ENCODE data around the gene NBL1. TPM values are rescaled to one million over a fixed set of nuclear protein-coding genes. Genes with fewer than 3 reads are reported as not detected.

NBL1 gene
- total and polyA plus RNA-seq, 4 donors = 0.72 to 4.4 (median 1.7) TPM

DNA sequence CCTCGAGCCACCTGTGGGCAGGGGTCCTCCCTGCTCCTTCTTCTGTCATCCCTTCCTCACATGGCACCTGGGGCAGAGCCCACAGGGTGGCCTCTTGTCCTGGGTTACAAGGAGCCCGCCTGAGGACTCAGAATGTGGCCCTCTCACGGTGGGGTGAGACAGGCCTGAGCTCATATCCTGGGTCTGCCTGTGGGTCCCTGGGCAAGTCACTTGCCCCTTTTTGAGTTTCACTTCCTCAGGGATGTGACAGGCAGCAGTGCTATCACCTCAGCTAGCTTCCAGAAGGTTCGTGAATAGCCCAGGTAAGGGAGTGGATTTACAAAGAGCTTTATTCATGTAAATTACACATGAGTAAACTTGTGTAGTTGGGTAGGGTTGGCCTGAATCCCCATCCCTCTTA lies 54.1 kb downstream of the NBL1 start:
- H3K36me3 ChIP-seq (ENCODE audit: control insufficient read depth in 4 of 4, insufficient read depth in 3 of 4, low read depth in 1 of 4, low read length in 3 of 4) = peaks cover 2 to 30% (median 11%) of the 10 kb centered on the region in 4 donors
- 98% methylated on average over 4 of the region's 4 CpGs for WGBS
- H3K9ac ChIP-seq (ENCODE audit: low read depth in 1 of 2, low read length in 2 of 2) = no peak overlapping the region
- no peaks in the 10 kb centered on the region for H3K9me3 ChIP-seq (ENCODE audit: control insufficient read depth in 4 of 4, low read length in 3 of 4)
- no peak overlapping the region for H3K4me3 ChIP-seq (ENCODE audit: low read depth in 1 of 3, low read length in 3 of 3)
- no peak for DNase-seq (ENCODE audit: low spot score)
- TF ChIP-seq YY1 (IDR thresholded peaks at IDR 0.05) (no peak), RXRA (IDR thresholded peaks at IDR 0.05) (no peak), EGR1 (IDR thresholded peaks at IDR 0.05; ENCODE audit: low read depth in 2 of 2) (no peak), FOXA2 (IDR thresholded peaks at IDR 0.05) (no peak)
- TF ChIP-seq, protein P1, sequence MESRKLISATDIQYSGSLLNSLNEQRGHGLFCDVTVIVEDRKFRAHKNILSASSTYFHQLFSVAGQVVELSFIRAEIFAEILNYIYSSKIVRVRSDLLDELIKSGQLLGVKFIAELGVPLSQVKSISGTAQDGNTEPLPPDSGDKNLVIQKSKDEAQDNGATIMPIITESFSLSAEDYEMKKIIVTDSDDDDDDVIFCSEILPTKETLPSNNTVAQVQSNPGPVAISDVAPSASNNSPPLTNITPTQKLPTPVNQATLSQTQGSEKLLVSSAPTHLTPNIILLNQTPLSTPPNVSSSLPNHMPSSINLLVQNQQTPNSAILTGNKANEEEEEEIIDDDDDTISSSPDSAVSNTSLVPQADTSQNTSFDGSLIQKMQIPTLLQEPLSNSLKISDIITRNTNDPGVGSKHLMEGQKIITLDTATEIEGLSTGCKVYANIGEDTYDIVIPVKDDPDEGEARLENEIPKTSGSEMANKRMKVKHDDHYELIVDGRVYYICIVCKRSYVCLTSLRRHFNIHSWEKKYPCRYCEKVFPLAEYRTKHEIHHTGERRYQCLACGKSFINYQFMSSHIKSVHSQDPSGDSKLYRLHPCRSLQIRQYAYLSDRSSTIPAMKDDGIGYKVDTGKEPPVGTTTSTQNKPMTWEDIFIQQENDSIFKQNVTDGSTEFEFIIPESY (IDR thresholded peaks at IDR 0.05) = no peak
- H3K27ac ChIP-seq (ENCODE audit: low read depth in 1 of 2, low read length in 2 of 2) = no peak overlapping the region
- no peaks in the 10 kb centered on the region for H3K4me1 ChIP-seq (ENCODE audit: control insufficient read depth in 4 of 4, insufficient read depth in 4 of 4, low read length in 3 of 4)
- H3K27me3 ChIP-seq (ENCODE audit: control insufficient read depth in 4 of 4, insufficient read depth in 4 of 4, low read length in 3 of 4) = no peaks in the 10 kb centered on the region

DNA sequence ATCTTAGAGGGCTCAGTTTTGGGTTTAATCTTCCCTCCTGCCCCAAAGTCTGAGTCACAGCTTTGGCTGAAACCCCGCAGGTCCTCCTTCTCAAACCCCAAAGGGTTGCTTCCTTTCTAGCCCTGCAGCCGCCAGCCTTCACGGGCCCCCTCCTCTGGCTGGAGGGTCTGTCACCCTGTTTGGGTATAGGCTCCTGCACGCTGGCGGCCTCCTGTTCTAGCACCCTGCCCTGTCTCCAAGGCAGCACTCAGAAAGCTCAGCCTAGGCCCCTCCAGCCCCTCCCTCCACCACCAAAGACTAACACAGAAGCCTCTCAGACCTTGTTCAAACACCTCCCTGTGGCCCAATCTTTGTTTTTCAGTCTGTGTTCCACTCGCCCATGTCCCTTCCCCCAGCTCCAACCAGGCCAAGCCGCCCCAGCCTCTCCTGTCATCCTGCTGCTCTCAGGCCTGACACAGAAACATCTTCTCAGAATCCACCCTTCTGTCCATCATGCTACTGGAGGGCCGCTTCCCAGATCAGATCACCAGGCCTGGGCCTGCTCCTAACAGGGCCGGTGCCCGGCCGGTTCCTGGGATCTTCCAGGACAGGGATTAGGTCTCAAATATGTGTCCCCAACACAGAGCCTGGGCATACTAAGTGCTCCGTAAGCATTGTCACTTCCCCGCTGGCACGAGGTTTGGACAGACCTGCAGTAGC lies 56.1 kb downstream of the NBL1 start:
- peaks cover 2 to 13% (median 7%) of the 10 kb centered on the region in 4 donors for H3K36me3 ChIP-seq (ENCODE audit: control insufficient read depth in 4 of 4, insufficient read depth in 3 of 4, low read depth in 1 of 4, low read length in 3 of 4)
- no peaks in the 10 kb centered on the region for H3K9me3 ChIP-seq (ENCODE audit: control insufficient read depth in 4 of 4, low read length in 3 of 4)
- no peak overlapping the region for H3K9ac ChIP-seq (ENCODE audit: low read depth in 1 of 2, low read length in 2 of 2)
- H3K4me3 ChIP-seq (ENCODE audit: low read depth in 1 of 3, low read length in 3 of 3) = no peak overlapping the region
- no peak for TF ChIP-seq JUND (IDR thresholded peaks at IDR 0.05)
- TF ChIP-seq EGR1 (IDR thresholded peaks at IDR 0.05; ENCODE audit: low read depth in 2 of 2) = no peak
- TF ChIP-seq GABPA (IDR thresholded peaks at IDR 0.05 in 1 of 2, conservative IDR thresholded peaks at IDR 0.05 in 1 of 2) = no peak
- TF ChIP-seq FOXA1 (IDR thresholded peaks at IDR 0.05) = no peak
- no peak for TF ChIP-seq HNF4G (IDR thresholded peaks at IDR 0.05)
- TF ChIP-seq, protein P2, sequence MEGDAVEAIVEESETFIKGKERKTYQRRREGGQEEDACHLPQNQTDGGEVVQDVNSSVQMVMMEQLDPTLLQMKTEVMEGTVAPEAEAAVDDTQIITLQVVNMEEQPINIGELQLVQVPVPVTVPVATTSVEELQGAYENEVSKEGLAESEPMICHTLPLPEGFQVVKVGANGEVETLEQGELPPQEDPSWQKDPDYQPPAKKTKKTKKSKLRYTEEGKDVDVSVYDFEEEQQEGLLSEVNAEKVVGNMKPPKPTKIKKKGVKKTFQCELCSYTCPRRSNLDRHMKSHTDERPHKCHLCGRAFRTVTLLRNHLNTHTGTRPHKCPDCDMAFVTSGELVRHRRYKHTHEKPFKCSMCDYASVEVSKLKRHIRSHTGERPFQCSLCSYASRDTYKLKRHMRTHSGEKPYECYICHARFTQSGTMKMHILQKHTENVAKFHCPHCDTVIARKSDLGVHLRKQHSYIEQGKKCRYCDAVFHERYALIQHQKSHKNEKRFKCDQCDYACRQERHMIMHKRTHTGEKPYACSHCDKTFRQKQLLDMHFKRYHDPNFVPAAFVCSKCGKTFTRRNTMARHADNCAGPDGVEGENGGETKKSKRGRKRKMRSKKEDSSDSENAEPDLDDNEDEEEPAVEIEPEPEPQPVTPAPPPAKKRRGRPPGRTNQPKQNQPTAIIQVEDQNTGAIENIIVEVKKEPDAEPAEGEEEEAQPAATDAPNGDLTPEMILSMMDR (IDR thresholded peaks at IDR 0.05; ENCODE audit: low read depth, low read length, missing input control) = no peak
- TF ChIP-seq SP1 (IDR thresholded peaks at IDR 0.05) = no peak
- TF ChIP-seq, protein P1 (IDR thresholded peaks at IDR 0.05) = no peak
- no peak for TF ChIP-seq HNF4A (conservative IDR thresholded peaks at IDR 0.05)
- TF ChIP-seq, protein P3, sequence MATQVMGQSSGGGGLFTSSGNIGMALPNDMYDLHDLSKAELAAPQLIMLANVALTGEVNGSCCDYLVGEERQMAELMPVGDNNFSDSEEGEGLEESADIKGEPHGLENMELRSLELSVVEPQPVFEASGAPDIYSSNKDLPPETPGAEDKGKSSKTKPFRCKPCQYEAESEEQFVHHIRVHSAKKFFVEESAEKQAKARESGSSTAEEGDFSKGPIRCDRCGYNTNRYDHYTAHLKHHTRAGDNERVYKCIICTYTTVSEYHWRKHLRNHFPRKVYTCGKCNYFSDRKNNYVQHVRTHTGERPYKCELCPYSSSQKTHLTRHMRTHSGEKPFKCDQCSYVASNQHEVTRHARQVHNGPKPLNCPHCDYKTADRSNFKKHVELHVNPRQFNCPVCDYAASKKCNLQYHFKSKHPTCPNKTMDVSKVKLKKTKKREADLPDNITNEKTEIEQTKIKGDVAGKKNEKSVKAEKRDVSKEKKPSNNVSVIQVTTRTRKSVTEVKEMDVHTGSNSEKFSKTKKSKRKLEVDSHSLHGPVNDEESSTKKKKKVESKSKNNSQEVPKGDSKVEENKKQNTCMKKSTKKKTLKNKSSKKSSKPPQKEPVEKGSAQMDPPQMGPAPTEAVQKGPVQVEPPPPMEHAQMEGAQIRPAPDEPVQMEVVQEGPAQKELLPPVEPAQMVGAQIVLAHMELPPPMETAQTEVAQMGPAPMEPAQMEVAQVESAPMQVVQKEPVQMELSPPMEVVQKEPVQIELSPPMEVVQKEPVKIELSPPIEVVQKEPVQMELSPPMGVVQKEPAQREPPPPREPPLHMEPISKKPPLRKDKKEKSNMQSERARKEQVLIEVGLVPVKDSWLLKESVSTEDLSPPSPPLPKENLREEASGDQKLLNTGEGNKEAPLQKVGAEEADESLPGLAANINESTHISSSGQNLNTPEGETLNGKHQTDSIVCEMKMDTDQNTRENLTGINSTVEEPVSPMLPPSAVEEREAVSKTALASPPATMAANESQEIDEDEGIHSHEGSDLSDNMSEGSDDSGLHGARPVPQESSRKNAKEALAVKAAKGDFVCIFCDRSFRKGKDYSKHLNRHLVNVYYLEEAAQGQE (IDR thresholded peaks at IDR 0.05) = no peak
- TF ChIP-seq, protein P4, sequence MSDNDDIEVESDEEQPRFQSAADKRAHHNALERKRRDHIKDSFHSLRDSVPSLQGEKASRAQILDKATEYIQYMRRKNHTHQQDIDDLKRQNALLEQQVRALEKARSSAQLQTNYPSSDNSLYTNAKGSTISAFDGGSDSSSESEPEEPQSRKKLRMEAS (IDR thresholded peaks at IDR 0.05) = no peak
- TF ChIP-seq, protein P5, sequence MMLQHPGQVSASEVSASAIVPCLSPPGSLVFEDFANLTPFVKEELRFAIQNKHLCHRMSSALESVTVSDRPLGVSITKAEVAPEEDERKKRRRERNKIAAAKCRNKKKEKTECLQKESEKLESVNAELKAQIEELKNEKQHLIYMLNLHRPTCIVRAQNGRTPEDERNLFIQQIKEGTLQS (IDR thresholded peaks at IDR 0.05) = no peak
- no peak for TF ChIP-seq TAF1 (conservative IDR thresholded peaks at IDR 0.05)
- peaks cover 0 to 3% (median 0%) of the 10 kb centered on the region in 4 donors for H3K4me1 ChIP-seq (ENCODE audit: control insufficient read depth in 4 of 4, insufficient read depth in 4 of 4, low read length in 3 of 4)
- WGBS = 98% methylated on average over 14 of the region's 14 CpGs
- no peak for DNase-seq (ENCODE audit: low spot score)
- H3K27me3 ChIP-seq (ENCODE audit: control insufficient read depth in 4 of 4, insufficient read depth in 4 of 4, low read length in 3 of 4) = no peaks in the 10 kb centered on the region
- H3K27ac ChIP-seq (ENCODE audit: low read depth in 1 of 2, low read length in 2 of 2) = no peak overlapping the region
